GM19023 (cell line): Measurements from ENCODE around the gene DDIAS.
"Not testable (repeated sequence)": the region's sequence is repeated elsewhere in the genome, so short reads cannot be mapped to it uniquely, and the experiment has no call there.

Experiments used
- ATAC-seq: cut with Tn5 transposase; IDR thresholded peaks from one replicate; pipeline ENCODE4 v1.9.1; 2021; ENCODE audit warnings: mild to moderate bottlenecking, moderate library complexity; ENCODE audit not compliant: unreplicated experiment

The DDIAS gene

GRCh38 chr11:82962021-82962420 is 60.5 kb downstream of the DDIAS start:
- ATAC-seq: not testable (repeated sequence)

- no peak for ATAC-seq
Observed at GRCh38 chr11:82967381-82967780, 65.8 kb downstream of the DDIAS start.

GRCh38 chr11:82969811-82970210 is 68.3 kb downstream of the DDIAS start:
- ATAC-seq: peak; percentile 93

GRCh38 chr11:82970507-82971083 is 69.1 kb downstream of the DDIAS start:
- ATAC-seq: not testable (repeated sequence)

- ATAC-seq: peak; percentile 39
Observed at GRCh38 chr11:82971519-82971946, 70.0 kb downstream of the DDIAS start.

- ATAC-seq: no peak
Observed at GRCh38 chr11:82972103-82972502, 70.6 kb downstream of the DDIAS start.

- no peak for ATAC-seq
Observed at GRCh38 chr11:82974135-82974534, 72.6 kb downstream of the DDIAS start.

- no peak for ATAC-seq
Observed at GRCh38 chr11:82974851-82975250, 73.3 kb downstream of the DDIAS start.

- no peak for ATAC-seq
Observed at GRCh38 chr11:82975882-82976281, 74.3 kb downstream of the DDIAS start.

- ATAC-seq: no peak
Observed at GRCh38 chr11:82976786-82977185, 75.2 kb downstream of the DDIAS start.

GRCh38 chr11:82978422-82979099 is 77.0 kb downstream of the DDIAS start:
- no peak for ATAC-seq

GRCh38 chr11:82979824-82980223 is 78.3 kb downstream of the DDIAS start:
- ATAC-seq: no peak

- ATAC-seq: no peak
Observed at GRCh38 chr11:82980292-82980691, 78.8 kb downstream of the DDIAS start.

GRCh38 chr11:82980947-82981346 is 79.4 kb downstream of the DDIAS start:
- ATAC-seq: no peak

- no peak for ATAC-seq
Observed at GRCh38 chr11:82981852-82982251, 80.3 kb downstream of the DDIAS start.
